GM21447 (cell line): ENCODE results near the gene FAM83G.
"Not testable (repeated sequence)": the region's sequence is repeated elsewhere in the genome, so short reads cannot be mapped to it uniquely, and the experiment has no call there.

Source experiments
- ATAC-seq: cut with Tn5 transposase; IDR thresholded peaks from one replicate; pipeline ENCODE4 v1.9.1; 2021; ENCODE audit not compliant: unreplicated experiment

Gene FAM83G

DNA sequence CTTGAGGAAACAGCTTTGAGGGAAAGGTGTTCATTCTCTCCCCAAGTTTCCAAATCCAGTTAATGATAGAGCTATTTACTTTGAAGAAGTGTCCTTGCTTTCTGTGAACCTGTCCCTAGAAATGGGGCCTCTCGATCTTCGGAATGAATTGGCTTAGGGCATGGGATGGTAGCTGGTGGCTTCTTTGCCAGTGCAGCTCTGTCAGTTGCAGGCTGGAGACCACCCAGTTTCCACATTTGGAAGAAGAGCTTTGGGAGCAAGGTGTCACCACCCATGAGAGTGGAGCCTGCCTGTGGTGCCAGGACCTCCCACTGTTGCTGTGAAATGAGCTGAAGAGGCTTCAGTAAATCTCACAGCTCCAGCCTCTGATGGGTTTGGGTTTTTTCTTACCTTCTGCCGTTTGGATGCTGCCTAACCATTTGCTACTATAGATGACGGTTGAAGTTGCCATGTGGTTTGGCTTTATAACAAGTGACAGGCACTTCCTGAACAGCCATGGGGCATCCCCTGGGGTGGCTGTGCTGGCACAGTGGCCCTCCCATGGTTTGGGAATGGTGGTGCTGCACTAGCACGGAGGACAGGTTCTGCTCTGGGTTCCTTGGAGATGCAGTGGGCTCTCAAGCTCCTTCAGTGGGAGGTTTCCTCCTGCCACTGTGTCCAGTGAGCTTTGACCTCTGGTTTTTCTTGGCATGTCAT, 72.1 kb downstream of the FAM83G start:
- no peak for ATAC-seq

DNA sequence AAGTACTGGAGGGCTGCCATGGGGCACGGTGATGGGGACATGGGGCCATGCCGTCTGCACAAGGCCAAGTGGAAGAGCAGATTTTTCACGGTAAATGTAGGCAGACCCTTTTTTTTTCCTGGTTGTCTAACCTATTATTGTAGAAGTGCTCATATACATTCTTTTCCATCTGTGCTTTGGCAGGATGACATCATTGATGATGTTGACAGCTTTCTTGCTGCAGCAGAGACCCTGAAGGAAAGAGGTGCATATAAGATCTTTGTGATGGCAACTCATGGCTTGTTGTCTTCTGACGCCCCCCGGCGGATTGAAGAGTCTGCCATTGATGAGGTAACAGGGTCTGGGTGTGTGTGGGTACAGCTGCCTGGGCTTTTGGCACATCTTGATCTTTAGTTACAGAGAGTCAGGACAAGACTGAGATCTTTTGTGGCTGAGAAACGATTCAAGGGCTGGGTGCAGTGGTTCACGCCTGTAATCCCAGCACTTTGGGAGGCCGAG, 75.9 kb downstream of the FAM83G start:
- no peak for ATAC-seq

DNA sequence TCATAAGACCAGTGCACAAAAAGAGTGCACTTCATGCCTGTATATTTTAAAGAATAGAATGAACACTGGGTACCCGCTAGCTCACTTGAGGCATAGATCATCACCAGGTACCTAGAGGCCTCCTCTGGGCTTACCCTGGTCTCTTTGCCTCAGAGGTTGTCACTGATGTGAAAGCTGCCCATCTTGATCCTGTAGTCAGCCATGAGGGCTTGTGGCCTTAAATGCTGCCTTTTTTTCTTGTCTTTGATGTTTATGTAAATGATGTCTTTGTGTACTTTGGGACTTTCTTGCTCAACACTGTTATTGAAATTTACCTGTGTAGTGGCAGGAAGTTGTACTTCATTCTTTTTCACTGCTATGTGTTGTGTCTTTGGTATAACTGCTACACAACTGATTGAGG, 79.4 kb downstream of the FAM83G start:
- no peak for ATAC-seq

DNA sequence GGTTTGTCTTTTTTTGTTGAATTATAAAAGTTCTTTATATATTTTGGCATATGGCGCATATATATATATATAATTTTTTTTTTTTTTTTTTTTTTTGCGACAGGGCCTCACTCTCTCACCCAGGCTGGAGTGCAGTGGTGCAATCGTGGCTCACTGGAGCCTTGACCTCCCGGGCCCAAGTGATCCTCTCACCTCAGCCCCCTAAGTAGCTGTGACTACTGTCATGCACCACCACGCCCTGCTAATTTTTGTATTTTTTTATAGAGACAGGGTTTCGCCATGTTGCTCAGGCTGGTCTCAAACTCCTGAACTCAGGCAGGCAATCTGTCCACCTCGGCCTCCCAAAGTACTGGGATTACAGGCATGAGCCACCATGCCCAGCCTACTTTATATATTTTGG, 82.0 kb downstream of the FAM83G start:
- ATAC-seq, result not testable (repeated sequence)

DNA sequence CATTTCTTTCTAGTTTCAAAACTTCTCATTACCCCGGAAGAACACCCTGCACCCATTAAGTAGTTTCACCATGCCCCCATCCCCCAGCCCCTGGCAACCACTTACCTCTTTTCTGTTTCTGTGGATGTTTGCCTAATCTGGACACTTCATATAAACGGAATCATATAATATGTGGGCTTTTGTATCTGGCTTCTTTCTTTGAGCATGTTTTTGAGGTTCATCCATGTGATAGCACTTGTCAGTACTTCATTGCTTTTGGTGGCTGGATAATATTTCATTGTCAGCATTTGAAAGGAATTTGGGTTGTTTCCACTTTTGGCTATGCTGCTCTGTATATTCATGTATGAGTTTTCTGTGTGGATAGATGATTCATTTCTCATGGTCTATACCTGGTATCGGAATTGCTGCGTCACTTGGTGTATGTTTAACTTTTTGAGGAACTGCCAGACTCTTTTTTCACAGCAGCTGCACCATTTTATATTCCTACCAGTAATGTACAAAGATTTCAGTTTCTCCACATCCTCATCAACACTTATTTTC, 82.6 kb downstream of the FAM83G start:
- peak; percentile 80 for ATAC-seq

DNA sequence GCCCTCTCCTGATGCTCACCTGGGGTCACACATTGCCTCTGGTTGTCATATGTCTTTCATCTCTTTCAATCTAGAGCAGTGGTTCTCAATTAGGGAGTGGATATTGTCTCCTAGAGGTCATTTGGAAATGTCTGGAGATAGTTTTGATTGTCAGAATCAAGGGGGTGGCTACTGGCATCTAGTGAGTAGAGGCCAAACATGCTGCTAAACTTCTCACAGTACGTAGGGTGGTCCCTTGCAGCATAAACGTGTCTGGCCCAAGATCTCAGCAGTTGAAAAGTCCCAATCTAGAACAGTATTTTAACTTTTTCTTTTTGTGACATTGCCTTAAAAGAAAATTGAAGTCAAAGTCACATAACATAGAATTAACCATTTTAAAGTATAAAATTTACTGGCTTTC, 83.1 kb downstream of the FAM83G start:
- ATAC-seq, result no peak

DNA sequence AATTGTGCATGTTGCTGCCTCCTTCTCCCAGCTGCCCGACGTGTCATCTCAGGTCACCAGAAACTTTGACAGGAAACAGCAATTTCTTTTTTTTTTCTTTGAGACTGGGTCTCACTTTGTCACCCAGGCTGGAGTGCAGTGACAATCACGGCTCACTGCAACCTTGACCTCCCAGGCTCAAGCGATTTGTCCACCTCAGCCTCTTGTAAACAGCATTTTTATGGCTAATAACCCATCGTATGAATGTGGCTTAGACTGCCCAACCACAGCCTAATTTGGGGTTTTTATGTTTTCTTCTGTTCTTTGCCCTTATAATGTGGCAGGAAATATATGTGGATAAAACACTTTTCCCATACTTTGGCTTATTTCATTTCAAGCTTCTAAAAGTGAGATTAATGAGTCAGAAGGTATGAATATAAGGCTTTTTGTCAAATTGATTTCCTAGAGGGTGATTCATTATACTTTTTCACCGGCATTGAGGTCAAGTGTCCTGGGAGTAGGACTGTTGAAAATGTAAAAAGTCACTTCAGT, 83.6 kb downstream of the FAM83G start:
- peak; percentile 28 for ATAC-seq

DNA sequence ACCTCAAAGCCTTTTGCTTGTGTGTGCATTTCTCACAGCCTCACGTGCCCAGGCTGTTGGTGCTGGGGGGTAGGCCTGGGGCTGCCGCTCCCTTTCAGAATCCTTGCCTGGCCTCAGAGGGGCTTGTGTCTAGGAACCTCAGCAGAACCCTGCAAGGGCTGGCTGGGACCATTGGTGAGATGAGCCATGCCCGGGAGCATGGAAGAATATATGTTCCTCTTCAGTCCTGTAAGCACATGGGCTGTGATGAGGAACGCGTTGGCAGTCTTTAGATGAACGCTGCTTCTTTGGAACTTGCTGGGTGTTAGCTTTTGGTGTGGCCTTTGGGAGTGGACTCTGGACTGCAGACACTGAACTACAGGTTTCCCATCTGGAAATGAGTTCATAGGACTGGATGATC, 84.6 kb downstream of the FAM83G start:
- no peak for ATAC-seq
